ENCODE data around the gene NPIPA1.
"Not testable (repeated sequence)": the region's sequence is repeated elsewhere in the genome, so short reads cannot be mapped to it uniquely, and the experiment has no call there.

Gene NPIPA1

DNA sequence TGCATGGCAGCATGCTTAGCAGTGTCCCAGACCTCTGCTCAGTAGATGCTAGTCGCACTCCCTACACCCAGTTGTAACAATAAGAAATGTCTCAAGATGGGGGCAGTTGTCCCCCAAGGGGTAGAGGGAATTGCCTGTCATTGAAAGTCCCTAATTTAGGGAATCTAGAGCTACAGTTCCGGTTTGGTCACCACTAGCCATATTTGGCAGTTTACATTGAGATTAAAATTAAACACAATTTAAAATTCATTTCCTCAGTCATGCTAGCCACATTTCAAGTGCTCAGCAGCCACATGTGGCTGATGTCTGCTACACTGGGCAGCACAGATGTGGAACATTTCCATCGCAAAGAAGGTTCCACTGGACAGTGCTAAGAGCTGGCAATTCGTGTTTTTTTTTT lies 41.7 kb downstream of the NPIPA1 start:
- DNase-seq = not testable (repeated sequence)

DNA sequence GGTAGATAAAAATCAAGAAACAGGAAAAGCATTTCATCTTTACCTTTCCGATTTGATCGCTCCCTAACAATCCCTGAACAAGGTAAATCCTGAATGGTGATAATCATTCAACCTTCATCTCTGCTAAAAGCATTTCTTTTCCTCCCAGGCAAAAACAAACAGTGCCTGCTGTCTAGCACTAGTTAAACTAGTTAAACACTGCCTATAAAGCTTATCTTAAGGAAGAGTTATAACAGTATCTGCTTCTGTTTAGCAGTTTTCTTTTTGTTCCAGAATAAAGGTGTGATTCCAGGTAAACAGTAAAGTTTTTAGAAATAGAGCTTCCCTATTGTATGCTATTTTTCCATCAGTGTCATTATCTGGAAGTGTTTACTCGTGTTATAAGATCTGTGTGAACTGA lies 44.0 kb downstream of the NPIPA1 start:
- DNase-seq = not testable (repeated sequence)

DNA sequence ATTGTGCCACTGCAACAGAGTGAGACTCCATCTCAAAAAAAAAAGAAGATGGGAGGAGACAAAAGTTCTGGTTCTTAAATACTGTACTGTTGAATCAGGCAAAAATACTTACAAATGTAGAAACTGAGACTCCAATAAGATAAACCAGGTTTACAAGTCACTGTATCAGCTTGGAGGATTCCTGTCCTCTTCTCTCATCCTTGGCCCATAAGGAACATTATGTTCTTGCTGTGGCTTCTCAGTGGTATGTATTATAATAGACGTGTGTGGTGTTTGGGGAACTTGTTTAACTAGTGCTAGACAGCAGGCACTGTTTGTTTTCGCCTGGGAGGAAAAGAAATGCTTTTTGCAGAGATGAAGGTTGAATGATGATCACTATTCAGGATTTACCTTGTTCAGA lies 45.3 kb downstream of the NPIPA1 start:
- DNase-seq = not testable (repeated sequence)

DNA sequence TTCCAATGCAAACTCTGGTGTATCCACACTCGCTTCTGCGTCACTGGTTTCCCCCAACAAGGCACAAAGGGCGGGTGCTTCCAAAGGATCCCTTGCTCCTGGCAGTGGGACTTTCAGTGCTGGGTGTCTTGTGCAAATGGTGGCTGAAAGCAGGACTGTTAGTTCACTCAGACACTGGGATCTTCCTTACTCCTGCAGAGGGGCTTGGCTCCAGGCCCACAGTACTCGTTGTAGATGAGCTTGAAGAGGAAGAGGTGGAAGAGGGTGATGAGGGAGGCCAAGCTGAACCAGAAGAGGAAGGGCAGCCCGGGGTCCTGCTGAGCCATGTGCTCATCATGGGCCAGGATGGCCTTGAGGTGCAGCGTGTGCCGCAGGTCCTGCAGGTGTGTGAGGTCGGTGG lies 50.8 kb downstream of the NPIPA1 start:
- not testable (repeated sequence) for DNase-seq

DNA sequence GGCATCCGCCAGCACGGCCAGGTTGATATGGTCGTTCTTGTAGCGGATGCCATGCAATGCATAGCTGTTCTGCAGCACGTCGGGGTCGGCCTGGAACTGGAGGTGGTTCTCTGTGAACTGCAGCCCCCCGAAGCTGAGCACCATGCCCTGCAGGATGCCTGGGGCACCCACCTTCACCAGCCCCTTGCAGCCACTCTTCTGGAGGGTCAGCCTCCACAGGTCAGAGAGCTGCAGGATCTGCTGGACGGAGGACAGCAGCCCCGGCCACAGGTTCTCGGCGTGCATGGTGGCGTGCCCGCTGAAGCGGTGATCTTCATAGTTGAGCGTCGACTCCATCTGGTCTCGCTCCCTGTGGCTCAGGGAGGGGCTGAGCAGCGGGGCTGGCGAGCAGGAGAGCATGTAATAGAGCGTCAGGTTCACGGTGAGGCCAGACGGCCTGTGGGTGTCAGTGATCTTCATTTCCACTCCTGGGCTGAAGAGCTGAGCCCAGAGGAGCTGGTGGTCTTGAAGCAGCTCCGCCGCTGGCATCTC lies 51.5 kb downstream of the NPIPA1 start:
- DNase-seq = not testable (repeated sequence)

DNA sequence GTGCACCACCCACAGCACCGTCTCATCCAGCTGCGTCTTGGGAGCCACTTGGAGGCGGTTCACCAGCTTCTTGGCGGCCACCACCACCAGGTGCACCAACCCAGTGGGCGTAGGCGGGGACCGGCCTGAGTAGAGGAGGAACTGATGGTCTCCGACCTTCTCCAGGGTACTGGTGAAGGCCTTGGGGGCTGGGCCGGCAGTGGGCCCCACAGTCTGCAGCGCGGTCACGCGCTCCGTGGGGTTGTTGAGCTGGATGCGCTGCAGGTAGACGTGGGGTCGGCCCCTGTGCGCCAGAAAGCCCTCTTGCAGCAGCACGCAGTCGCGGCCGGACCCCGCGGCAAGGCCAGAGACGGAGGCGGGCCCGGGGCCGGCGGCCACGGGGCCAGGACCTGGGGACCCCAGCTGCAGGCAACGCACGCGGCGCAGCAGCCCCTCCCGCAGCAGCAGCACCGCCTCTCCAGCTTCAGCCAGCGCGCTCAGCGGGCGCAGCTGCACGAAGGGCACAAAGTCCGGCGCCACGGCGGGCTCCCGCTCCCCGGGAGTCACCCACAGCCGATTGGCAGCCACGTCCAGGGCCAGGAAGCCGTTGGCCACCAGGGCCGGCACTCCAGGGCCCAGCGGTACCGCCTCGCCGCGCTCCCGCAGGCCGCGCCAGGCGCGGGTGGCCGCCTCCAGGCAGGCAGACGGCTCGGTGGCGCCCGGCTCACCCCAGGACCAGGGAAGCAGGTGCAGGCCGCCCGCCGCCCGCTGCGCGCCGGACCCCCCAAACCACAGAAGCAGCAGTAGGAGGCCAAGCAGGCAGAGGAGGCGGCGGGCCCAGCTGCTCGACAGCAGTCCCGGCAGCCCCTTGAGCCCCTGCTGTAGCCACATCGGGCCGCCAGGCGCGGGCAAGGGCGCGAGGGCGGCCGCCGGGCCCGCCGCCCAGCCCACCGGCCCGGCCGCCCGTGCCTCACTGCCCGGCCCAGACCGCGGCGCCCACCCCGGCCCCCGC lies 52.3 kb downstream of the NPIPA1 start:
- not testable (repeated sequence) for DNase-seq

DNA sequence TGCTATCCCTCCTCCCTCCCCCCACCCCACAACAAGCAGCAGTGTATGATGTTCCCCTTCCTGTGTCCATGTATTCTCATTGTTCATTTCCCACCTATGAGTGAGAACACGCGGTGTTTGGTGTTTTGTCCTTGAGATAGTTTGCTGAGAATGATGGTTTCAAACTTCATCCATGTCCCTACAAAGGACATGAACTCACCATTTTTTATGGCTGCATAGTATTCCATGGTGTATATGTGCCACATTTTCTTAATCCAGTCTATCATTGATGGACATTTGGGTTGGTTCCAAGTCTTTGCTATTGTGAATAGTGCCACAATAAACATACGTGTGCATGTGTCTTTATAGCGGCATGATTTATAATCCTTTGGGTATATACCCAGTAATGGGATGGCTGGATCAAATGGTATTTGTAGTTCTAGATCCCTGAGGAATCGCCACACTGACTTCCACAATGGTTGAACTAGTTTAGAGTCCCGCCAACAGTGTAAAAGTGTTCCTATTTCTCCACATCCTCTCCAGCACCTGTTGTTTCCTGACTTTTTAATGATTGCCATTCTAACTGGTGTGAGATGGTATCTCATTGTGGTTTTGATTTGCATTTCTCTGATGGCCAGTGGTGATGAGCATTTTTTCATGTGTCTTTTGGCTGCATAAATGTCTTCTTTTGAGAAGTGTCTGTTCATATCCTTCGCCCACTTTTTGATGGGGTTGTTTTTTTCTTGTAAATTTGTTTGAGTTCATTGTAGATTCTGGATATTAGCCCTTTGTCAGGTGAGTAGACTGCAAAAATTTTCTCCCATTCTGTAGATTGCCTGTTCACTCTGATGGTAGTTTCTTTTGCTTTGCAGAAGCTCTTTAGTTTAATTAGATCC lies 56.3 kb downstream of the NPIPA1 start:
- DNase-seq = not testable (repeated sequence)

DNA sequence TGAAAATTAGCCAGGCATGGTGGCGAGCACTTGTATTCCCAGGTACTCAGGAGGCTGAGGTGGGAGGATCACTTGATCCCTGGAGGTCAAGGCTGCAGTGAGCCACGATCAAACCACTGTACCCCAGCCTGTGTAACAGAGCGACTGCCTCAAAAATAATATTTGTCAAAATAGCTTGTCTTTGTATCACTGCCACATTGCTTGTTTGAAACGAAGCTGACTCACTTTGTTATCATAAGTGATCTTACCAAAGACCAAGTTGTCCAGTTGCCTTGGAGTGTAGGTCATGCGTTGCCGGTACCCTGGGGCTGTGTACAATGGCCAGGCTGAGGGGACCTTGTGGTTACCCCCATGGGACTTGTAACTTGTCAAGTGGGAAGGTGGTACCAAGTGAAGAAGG lies 59.5 kb downstream of the NPIPA1 start:
- DNase-seq = not testable (repeated sequence)

DNA sequence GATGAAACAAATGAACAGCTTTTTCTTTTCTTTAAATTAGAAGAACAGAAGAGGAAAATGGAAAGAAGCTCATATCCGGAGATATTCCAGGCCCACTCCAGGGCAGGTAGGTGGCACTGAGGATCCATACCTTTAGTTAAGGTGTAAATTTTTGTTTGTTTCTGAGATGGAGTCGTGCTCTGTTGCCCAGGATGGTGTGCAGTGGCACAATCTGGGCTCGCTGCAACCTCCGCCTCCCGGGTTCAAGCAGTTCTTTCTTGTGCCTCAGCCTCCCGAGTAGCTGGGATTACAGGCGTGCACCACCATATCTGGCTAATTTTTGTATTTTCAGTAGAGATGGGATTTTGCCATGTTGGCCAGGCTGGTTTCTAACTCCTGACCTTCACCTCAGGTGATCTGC lies 61.1 kb downstream of the NPIPA1 start:
- DNase-seq = not testable (repeated sequence)

DNA sequence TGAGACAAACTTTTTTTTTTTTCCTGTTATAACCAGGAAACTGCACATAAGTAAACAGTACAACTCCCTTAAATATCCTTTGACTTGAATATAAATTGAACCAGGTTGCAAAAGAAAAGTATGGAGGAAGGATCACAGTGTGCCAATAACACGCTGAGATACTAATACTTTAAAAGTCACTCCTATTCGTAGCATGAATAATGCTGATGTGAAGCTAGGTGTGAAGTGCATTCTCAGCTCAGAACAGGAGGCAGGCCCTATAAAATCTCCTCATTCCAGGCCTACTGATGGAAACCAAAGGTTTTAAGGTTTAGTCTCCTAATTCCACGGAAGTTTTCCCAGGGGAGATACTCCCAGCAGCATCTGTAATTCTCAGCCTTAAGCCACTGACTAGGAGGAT lies 62.6 kb downstream of the NPIPA1 start:
- not testable (repeated sequence) for DNase-seq

Measured in activated CD4-positive, alpha-beta T cell treated with anti-CD3 and anti-CD28 coated beads for 48 hours (primary cell).